HG03045 (cell line): Measurements from ENCODE around the gene SWT1.
"Not testable (repeated sequence)": the region's sequence is repeated elsewhere in the genome, so short reads cannot be mapped to it uniquely, and the experiment has no call there.

Source experiments
- ATAC-seq: cut with Tn5 transposase; IDR thresholded peaks from one replicate; pipeline ENCODE4 v1.9.1; 2021; ENCODE audit warnings: mild to moderate bottlenecking, moderate library complexity; ENCODE audit not compliant: unreplicated experiment

The SWT1 gene

DNA sequence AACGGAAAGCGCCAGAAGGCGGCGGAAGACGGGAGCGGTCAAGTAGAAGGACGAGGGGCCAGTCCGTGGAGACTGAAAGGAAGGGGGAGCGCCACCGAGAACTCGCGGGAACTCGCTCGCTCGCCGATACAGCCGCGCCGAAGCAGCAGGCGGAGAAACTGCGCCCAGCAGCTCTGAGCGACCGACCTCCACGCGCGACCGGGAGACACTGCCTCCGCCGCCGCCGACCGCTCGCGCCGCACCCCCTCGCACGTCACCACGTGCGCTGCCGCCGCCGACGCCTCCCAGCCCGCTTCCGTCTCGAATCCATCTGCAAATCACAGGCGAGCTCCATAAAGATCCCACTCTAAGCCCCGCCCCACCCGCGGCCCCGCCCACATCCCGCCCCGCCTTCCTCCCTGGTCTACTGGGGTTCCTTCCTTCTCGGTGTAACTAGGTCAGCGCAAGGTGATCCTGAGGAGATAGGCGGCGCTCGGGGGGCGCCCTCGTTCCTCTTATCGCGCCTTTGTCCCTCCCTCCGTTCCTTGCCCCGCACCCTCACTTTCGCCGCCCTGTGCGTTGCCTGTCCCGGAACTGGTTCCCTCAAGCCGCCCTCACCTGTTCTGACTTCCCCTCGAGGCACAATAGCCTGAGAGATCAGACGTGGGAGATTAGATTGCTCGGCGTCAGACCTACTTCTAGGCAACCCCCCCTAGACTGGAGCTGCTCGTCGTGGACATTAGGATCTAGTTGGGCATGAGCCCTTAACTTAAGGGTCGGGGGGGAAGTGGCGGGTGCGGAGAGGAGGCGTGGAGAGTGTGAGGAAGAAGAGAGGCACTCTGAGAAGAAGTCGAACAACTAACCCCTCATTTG lies 160.3 kb downstream of the SWT1 start, which contains the start of gene IVNS1ABP:
Gene IVNS1ABP (minus strand): TSS at position 210 of the 852 bp plus-strand sequence. CDS start 7,750 bp downstream, outside the sequence.
- ATAC-seq: peak; percentile 75

DNA sequence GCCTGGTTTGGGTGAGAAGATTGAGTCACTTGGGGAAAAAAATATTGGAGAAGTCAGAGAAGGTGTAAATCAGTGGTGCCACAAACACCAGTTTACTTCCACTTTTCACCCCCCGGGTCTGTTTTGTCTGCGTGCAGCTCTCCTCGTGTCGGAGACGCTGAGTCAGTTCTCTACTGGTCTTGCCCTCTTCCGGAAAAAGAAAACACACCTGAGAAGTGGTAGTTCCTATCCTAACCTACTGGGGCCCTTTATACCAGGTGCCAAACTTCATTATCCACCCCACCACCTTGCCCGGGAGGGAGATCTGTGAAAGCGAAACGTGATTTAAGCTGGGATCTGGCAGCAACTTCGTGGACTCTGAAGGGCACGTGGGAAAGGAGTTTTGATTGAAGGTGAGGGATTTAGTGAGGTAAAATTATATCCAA lies 160.9 kb downstream of the SWT1 start:
- ATAC-seq: peak; percentile 31

DNA sequence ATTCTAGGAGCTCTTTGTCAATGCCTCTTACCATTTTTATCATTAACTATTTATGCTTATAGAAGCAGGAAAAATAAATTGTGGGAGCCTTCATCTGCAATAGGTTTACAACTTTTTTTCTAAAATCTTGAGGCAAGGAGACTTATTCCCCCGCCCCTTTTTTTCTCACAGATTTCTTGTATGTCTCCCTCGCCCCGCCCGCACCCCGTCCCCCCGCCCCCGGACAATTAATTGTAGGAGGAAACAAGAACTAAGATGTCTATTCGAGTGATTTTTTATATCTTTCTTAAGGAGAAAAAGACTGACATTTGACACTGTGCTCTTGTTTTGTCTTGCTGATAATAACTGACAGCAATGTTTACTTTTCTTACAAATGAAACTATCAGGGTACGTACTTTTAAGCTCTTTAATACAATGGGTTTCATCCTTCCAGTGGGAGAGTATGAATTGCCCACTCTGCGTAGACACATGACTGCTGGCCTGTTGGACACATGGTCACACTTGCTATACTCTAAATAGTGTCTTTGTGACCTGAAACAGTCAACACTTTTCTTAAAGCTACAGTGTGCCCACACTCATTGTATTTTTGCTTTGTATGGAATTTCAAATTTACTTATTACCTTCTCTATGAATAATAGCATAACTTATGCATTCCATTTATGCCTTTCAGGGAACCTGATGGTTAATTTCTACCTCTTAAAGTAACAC lies 161.6 kb downstream of the SWT1 start:
- no peak for ATAC-seq

DNA sequence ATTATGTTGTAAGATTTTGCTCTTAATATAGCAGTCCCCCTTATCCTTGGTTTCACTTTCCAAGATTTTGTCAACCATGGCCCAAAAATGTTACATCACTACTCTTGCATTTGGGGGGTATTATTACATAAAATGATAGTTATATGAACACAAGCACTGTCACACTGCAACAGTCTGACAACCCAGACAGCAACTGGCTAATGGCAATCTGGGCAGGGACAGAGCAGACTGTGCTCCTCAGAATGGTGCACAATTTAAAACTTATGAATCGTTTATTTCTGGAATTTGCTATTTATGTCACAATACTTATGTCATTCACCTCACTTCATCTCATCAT lies 162.1 kb downstream of the SWT1 start:
- no peak for ATAC-seq

DNA sequence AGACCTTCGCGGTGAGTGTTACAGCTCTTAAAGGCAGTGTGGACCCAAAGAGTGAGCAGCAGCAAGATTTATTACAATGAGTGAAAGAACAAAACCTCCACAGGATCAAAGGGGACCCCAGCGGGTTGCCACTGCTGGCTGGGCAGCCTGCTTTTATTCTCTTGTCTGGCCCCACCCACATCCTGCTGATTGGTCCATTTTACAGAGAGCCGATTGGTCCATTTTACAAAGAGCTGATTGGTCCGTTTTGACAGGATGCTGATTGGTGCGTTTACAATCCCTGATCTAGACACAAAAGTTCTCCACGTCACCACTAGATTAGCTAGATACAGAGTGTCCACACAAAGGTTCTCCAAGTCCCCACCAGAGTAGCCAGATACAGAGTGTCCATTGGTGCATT lies 164.1 kb downstream of the SWT1 start:
- not testable (repeated sequence) for ATAC-seq

DNA sequence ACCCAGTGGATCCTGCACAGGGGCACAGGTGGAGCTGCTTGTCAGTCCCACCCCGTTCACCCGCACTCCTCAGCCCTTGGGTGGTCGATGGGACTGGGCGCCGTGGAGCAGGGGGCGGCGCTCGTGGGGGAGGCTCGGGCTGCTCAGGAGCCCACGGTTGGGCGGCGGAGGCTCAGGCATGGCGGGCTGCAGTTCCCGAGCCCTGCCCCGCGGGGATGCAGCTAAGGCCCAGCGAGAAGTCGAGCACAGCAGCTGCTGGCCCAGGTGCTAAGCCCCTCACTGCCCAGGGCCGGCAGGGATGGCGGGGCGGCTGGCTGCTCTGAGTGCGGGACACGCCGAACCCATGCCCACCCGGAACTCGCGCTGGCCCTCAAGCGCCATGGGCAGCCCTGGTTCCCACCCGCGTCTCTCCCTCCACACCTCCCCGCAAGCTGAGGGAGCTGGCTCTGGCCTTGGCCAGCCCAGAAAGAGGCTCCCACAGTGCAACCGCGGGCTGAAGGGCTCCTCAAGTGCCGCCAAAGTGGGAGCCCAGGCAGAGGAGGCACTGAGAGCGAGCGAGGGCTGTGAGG lies 164.8 kb downstream of the SWT1 start:
- ATAC-seq: not testable (repeated sequence)

DNA sequence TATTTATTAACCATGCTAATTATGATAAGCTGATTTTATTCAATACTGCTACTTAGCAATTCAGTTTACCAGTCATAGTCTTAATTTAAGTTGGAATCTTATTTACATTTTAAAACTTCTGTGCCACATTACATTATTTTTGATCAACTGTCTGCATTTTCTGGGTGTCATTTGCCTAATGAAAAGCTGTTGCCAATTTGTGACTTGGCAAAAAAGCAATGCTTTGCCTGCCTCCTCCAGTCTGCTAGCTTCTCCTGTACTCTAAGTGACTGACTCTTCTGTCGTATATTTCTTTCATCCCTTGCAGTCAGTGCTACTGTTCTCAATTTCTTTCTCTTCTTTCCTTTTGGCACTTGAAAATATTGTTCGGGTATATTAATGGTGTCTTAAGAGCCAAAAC lies 165.7 kb downstream of the SWT1 start:
- ATAC-seq: no peak

DNA sequence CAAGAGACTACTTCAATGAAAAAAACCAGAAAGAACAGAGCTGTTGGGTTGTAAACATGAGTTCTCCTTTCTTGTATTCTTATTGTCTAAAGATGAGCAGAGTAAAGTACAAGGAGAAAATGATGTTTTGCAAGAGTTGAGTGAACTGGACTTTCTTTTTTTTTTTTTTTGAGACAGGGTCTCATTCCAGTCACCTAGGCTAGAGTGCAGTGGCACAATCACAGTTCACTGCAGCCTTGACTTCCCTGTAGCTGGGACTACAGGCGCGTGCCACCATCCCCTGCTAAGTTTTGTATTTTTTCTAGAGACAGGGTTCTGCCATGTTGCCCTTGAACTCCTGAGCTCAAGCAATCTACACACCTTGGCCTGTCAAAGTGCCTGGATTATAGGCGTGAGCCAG lies 167.2 kb downstream of the SWT1 start:
- no peak for ATAC-seq

DNA sequence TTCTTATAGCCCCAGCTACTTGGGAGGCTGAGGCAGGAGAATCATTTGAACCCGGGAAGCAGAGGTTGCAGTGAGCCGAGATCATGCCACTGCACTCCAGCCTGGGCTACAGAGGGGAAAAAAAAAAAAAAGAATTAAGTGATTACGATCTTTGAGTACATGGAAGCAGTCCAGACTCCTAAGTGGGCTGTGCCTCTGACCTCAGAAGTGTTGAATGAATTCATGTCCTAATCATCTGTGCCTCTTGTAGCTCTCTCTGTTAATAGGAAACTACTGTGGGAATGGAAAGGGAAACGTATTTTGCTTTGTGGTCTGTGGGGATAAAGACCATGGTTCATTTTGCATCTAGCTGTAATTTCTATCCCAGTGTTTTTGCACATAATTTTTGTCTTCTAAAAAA lies 168.4 kb downstream of the SWT1 start:
- ATAC-seq: no peak

DNA sequence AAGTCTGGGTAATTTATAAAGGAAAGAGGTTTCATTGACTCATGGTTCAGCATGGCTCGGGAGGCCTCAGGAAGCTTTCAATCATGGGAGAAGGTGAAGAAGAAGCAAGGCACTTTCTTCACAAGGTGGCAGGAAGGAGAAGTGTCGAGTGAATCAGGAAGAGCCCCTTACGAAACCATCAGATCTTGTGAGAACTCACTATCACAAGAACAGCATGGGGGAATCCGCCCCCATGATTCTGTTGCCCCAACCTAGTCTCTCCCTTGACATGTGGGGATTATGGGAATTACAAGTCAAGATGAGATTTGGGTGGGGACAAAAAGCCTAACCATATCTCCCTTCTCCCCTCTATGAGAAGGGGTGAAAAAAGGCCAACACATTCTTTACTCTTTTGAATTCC lies 171.3 kb downstream of the SWT1 start:
- no peak for ATAC-seq

DNA sequence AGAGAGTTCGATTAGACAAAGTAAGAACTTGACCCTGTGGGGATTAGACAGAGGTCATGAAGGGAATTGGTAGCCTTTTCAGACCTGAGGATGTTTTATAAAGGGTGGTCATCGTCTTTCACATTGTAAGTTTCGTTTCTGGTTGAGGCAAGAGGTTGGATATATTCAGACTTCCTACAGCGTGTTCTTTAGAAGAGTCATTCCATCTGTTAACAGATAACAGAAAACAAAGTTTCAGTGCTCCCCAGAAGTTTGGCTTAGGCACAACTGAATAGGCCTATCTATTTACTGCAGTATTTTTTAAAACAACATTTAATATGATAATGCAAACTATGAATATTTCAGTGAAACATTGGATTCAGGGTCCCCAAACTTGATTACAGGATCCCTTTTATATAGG lies 177.2 kb downstream of the SWT1 start:
- no peak for ATAC-seq

DNA sequence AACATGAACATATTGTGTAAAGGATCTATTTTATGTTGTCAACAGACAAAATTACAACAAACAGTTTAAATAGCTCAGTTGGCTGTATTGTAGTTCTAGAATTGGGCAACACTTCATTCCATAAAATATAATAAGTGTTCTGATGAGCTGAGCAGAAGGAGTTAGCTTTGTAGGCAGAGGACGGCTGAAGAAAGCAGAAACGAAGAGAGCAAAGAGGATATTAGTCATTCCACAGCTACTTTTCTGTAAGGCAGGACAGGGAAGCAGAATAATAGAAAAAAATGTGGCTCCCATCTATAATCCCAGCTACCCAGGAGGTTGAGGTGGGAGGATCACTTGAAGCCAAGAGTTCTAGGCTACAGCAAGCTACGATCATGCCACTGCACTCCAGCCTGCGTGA lies 180.3 kb downstream of the SWT1 start:
- no peak for ATAC-seq

DNA sequence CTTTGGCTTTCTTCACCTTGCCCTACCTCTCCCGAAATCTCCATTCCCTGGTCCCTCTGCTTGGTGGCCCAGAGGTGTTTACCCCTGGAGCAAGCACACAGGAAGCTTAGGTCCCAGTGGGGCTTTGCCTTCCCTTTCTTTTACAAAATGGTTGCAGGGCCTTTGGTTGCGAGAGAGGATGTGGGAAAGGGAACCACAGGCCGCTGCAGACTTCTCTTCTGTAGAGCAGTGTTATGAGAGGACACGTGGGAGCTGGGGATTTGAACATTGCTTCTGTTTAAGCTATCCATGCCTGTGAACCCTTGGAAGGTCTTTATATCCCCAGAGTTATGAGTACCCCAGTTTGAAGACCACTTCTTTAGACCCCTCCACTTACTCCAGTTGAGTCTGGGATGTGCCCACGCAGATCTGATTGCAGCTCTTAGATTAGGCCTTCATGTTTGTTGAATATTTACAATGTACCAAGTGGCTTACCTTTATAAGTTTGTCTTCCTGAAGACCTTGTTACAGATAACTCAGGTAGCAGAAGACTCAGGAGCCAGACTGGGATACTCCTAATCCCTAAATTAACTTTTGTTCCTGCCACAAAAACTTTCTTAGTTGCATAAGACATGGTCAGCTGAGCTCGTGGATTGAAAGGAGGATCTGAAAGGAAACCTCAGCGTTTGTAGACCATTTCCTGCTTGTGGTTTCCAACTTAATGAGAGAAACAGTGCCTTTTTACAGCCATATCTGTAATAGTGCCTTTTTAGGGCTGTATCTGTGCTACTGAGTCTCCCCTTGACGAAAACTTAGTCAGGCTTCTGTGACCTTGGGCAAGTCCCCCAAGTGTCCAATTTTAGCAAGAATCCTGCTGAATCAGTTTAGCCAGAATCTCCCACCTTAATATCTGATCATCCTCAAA lies 182.0 kb downstream of the SWT1 start:
- peak; percentile 95 for ATAC-seq

DNA sequence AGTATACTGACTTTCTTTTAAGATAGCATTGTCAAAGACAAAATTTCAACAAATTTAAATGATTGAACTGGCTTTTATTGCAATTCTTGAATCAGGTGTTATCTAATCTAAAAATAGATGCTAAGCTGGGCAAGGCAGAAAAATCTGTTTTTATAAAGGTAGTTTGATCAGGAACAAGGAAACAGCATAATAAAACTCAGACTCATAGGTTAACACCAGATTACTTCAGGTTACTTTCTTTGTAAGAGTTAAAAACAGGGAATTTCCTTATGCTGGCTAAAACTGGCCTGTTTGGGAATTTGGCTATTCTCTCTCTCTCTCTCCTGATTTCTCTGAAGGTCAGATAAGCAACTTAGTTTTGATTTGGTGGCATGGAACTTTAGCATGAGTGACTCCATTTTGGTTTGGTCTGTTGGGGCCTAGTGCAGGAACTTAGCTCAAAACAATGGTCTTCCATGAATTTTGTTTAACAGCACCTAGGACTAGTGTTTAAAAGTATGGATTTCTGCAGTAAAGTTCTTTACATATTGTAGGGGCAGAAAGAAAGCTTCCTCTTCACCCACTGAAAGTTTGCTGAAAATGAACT lies 184.3 kb downstream of the SWT1 start:
- no peak for ATAC-seq
